GM19395 (cell line): ENCODE measurements around the gene RNF151.

Experiments used
- ATAC-seq: cut with Tn5 transposase; IDR thresholded peaks from one replicate; pipeline ENCODE4 v1.9.1; 2021; ENCODE audit warnings: mild to moderate bottlenecking, moderate library complexity; ENCODE audit not compliant: unreplicated experiment

The RNF151 gene

GRCh38 chr16:1976951-1977874 lies 10.6 kb downstream of the RNF151 start:
- no peak for ATAC-seq

DNA sequence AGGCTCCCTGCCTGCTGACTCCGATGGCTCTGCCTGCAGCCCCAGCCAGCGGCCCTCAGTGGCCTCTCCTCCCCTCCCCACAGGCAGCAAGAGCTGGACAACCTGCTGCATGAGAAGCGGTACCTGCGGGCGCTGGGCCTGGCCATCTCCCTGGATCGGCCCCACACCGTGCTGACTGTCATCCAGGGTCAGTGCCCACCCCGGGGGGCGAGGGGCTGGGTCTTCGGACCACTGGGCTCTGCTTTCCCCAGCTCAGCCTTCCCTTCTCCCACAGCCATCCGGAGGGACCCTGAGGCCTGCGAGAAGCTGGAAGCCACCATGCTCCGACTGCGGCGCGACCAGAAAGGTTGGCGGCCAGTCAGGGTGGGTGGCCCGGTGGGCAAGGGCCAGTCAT lies 11.2 kb downstream of the RNF151 start:
- ATAC-seq = no peak

- ATAC-seq = no peak
Measured at GRCh38 chr16:1978476-1979120, 11.9 kb downstream of the RNF151 start.

DNA sequence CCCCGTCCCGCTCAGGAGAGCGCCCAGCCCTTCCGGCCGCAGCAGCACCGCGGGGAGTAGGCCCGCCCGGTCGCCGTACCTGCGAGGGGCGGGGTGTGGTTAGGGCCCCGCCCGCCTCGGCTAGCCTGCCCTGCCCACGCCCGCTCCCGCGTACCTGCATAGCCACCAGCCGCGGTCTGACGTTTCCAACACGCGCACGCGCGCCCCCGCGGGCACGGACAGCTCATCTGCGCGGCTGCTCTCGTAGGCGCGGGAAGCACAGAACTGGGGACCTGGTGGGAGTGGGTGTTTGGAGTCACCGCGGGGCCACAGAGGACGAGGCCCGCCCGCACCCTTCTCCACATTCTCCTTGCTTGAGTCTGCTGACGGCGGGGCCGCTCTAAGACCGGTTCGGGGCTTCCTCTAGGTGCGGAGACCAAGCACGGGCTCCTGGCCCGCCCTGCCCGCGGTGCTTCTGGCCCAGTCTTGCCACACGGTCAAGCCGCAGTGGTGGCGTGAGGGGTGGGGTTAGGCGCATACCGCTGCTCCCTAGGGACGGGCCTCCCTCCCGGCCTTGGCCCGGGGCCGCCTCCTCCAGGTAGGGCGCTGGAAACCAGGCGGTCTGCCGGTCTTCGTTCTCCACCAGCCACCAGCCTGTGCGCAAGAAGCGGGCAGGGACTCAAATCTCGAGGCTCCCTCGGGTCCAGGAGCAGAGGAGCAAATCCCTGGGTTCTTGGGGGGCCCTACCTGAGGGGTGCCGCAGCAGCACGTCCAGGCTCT lies 12.8 kb downstream of the RNF151 start:
- ATAC-seq = no peak

- ATAC-seq = no peak
Measured at GRCh38 chr16:1980030-1980769, 13.5 kb downstream of the RNF151 start.

DNA sequence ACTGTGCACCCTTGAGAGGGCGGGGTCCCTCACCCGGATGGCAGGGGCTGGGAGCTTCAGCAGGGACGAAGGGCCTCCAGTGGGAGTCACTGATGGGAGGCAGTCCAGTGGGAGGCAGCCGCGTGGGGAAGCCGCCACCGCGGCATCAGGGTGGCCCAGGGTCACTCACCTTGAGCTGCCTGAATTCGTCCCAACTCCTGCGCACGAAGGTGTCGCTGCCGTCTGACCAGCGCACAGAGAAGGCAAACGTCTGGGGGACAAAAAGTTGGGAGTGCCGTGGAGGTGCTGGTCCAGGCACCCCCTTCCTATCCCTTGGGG lies 14.1 kb downstream of the RNF151 start:
- no peak for ATAC-seq

DNA sequence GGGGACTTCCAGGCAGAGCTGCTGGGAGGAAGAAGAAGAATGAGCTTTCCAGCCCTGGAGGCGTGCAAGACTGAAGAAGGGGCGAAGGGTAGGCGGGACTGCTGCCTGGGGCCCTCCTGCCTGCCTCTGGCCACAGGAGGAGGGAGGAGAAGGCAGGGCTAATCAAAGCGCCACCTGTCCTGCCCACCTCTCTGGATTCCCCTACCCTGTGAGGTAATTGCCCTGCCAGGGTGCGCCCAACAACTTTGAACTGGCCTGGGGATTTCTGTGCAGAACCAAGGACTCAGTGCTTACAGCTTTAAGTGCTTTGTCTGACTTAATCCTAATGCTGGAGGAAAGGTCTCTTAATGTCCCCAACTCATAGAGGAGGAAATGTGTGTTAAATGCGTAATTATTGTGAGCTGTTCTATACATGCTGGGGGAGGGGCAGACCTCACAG lies 14.8 kb downstream of the RNF151 start, which contains the start of gene NOXO1:
Gene NOXO1, minus strand, starts transcription at position 72 of the 439 bp plus-strand sequence. CDS start 290 bp downstream, outside the sequence.
- ATAC-seq = no peak

GRCh38 chr16:1982013-1982433 lies 15.4 kb downstream of the RNF151 start:
- ATAC-seq = no peak

DNA sequence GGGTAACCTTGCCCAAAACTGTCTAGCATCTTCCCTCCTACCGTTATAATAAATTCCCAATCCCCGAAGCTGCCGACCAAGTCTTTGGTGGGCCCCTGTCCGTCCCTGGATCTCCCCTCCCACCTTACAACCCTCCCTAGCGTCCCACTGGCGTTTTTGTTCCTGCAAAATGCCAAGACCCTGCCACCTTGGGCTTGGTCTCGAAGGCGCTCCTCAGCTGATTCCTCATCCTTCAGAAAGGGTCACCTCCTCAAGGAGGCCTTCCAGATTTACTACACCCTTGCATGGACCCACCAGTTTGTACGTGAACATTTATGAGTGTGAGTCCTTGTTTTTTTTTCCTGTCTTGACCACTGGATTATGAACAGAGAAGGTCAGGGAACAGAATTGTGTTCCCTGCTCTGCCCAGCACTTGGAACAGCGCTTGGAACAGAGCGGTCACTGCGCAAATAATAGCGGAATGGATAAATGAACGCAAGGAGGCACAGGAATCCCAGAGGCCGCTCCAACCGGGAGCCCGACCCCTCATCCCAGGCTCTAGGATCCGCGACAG lies 16.4 kb downstream of the RNF151 start:
- ATAC-seq = no peak

GRCh38 chr16:1983544-1984346 lies 17.1 kb downstream of the RNF151 start, which contains the start of gene GFER:
Gene GFER, plus strand, starts transcription at chr16:1984193. Its CDS starts 26 bp downstream, at chr16:1984219.
- ATAC-seq = peak; percentile 70

DNA sequence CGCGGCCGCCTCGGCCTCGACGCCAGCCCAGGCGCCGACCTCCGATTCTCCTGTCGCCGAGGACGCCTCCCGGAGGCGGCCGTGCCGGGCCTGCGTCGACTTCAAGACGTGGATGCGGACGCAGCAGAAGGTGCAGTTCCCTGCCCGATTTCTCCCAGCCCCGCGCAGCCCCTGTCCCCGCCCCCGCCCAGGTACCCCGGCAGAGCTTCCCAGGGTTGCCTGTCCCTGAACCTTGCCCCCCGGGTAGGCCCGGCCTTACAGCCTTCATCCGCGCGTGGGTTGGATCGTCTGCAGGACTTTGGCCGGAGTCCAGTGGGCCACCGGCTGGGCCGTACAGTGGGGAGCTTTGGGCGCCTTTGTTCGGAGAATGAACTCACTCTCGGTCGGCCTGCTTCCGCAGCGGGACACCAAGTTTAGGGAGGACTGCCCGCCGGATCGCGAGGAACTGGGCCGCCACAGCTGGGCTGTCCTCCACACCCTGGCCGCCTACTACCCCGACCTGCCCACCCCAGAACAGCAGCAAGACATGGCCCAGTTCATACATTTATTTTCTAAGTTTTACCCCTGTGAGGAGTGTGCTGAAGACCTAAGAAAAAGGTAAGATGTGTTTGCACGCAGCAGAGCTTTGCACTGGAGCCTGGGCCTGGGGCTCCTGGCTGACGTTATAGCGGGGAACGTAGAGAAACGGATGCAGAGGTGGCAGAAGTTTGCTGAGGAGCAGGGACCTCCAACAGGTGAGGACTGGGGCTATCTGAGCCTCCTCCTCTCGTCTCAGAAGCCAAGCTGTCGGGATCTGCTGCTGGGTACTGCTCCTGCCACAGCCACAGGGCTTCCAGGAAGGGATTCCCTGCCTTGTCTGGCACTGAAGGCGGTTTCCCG lies 17.9 kb downstream of the RNF151 start:
- peak; percentile 24 for ATAC-seq

DNA sequence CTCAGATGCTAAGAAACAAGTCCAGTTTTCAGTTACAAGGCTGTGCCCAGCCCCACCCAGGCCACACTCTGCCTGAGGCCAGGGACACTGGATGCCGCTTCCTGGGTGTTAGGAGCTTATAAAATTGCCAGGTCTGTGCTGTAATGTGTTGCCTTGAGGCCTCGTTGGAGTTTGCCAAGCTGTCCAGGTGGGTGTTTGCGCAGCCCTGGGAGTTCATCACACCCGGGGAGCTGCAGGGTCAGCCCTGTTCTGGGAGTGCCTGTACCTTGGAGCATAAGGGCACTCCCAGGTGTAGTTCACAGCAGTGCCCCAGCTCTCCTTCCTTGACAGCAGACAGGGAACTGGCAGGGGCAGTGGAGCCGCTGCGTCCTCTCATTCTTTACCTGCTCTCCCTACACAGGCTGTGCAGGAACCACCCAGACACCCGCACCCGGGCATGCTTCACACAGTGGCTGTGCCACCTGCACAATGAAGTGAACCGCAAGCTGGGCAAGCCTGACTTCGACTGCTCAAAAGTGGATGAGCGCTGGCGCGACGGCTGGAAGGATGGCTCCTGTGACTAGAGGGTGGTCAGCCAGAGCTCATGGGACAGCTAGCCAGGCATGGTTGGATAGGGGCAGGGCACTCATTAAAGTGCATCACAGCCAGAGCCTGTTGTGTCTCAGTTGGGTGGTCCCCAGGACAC lies 19.0 kb downstream of the RNF151 start:
- ATAC-seq = no peak

GRCh38 chr16:1987198-1987597 lies 20.5 kb downstream of the RNF151 start:
- ATAC-seq = no peak

- no peak for ATAC-seq
Measured at GRCh38 chr16:1989209-1990100, 22.8 kb downstream of the RNF151 start, which contains the start of gene SYNGR3. Gene SYNGR3, plus strand, starts transcription at chr16:1989970. Its CDS starts 133 bp downstream, at chr16:1990103.

DNA sequence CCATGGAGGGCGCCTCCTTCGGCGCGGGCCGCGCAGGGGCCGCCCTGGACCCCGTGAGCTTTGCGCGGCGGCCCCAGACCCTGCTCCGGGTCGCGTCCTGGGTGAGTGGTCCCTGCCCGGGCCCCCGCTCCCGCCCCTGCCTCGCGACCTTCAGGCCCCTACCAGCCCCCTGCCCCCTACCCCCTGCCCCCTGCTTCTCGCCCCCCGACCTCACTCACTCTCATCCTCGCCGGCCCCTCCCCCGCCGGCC lies 23.4 kb downstream of the RNF151 start:
- no peak for ATAC-seq

DNA sequence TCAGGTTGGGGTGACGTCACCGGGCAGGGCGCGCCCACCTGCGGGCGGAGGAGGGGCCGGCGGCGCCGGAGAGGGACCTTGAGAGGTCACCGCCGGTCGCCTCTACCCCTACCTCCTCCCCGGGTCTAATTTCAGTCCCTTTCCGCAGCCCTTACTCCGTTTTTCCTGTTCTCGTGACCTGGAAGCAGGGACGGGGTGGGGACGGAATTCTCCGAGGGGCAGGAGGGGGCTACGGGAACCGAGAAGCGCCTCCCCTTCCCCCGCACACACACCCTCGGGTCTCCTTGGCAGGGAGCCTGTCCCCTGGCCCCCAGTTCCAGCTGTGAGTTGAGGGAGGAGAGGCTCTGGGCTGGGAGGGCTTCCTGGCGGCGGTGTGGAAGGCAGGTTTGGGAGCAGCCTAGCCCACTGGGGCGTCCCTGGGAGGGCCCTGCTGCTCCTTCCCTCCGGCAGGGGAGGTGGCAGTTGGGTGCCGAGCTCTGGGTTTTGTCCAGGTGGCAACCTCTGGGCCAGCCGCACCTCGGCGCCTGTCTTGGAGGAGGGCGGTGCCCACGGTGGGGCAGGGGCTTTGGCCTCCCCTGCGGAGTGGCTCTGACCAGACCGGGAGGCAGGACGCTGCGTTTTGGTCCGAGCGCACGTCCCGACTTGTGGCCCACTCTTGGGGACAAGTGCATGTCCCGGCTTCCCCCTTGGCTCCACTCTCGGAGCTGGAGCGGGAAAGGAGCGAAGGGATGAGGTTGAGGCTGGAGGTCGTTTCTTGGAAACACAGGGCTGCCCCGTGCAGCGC lies 23.9 kb downstream of the RNF151 start:
- ATAC-seq = no peak
